T-helper 1 cell treated with Interleukin-12 subunit alpha and Interleukin-12 subunit beta and Interleukin-4 antibody, amounts not matched to agents 30 ng/mL and 1 ng/mL, for 36 hours (primary cell): Measurements from ENCODE around the gene ADAM12. TPM values are rescaled to one million over a fixed set of nuclear protein-coding genes. Genes with fewer than 3 reads are reported as not detected.
"Not testable (repeated sequence)": the region's sequence is repeated elsewhere in the genome, so short reads cannot be mapped to it uniquely, and the experiment has no call there.

Experiments used
- intact Hi-C: fragments of 100-400 bp; cut with micrococcal nuclease; formaldehyde crosslinking; loops from one replicate; pipeline ENCODE4 v1.15.1; 2024
- total RNA-seq: library from RNA; stranded (reverse); gene quantifications from 2 replicates; pipeline ENCODE4 v1.2.3, GENCODE V29; 2022

ADAM12 gene
- total RNA-seq, 1 donor from 2014 or later, result 0.07 TPM

DNA sequence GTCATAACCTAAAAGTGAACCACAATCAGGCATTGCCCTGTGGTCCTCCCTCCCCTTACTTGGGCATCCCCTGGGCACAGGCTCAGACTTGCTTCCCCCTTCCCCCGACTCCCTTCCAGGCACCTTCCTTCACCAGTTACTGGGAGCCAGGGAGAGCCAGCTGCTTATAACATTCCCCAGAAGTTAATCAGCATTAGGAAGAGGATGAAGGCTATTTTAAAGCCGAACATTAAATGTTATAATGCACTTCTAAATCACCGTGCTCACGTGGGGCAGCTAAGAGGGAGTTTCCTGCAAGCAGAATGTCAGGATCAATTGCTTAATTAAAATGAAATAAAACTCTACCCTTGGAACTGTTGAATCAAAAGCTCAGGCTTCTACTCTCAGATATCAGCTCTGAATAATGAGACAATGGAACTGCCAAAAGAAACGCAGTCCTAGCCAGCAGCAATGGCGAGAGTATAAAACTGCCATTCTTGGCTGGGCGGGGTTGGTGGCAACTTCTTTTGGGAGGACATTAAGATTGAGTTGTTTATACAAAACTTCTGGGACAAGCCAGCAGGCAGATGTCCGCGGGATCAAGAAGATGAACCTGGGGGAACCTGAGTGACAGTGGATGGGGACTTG, 322.4 kb downstream of the ADAM12 start:
- intact Hi-C loops, result no loop called here

DNA sequence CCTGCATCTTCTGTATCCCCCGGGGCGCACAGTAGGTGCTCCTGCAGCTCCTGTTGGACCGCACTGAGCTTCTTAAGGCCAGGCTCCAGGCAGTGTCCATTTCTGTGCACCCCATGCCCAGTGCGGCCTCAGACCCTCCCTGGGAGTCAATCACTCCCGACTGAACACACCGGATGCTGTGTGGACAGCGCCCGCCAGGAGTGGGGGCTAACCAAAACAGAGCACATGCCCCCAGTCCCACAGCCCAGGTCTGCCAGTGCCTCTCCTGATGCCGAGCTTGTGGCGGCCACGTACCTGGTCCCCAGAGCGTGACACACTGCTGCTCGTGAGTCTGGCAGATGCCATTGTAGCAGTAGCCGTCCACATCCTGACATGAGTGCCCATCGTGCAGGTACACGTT, 323.8 kb downstream of the ADAM12 start:
- intact Hi-C loops, result no loop called here

DNA sequence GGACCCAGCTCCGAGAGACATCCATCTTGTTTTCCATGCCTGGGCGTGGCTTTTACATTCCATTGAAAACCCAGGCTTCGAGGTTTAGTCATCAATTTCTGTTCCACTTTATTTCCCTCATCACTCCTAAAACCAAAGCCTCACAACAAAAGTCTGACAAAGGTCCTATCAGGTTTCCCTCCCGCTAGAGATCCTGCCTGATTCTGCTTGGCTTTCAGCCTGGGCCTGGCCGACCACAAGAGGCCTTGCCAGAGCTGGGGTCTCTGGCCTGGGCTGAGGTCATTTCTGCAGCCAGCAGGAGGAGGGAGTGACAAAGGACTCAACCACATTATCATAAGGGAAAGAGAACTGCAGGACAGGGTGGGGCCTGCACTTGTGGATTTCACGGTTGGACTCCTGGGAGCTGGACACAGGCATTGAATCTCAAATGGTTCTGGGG, 324.9 kb downstream of the ADAM12 start:
- intact Hi-C loops, result no loop called here

DNA sequence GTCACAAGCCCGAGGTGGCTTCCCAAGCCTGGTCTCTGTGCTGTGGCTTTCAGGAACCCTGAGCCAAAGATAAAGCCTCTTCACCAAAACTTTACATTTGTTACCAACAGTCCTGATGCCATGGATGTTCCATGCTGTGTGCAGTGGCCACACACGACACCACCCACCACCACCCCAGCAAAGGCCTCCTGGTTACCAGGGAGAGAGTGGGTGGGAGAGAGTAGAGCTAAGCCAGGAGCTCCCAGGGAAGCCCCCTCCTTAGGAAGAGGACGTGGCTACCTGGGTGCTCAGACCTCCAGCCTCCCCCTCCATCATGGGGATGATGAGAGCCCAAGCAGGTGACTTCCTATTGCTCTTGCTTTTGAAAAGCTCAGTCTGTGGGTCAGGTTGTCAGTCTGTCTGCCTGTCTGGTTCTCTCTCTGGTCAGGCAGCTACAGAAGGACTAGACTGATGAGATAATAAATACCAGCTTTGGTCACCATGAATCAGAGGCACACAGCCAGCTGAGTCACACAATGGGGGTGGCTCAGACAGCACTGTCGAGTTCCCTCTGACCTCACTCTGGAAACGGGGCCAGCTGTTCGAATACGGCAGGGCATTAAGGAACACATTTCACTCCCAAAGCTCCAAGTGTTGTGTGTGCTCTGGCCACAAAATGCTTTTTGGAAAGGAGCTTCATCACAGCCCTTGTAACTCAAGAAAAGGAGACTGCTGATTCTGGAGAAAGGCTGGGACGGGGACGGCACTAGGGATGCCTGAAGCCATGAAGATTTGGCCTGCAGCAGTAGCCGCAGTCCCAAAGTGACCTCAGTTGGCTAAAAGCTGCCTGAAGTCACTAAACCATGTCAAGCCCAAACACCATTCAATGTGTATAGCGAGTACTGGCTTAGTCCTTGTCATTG, 325.9 kb downstream of the ADAM12 start:
- intact Hi-C loops, result no loop called here

DNA sequence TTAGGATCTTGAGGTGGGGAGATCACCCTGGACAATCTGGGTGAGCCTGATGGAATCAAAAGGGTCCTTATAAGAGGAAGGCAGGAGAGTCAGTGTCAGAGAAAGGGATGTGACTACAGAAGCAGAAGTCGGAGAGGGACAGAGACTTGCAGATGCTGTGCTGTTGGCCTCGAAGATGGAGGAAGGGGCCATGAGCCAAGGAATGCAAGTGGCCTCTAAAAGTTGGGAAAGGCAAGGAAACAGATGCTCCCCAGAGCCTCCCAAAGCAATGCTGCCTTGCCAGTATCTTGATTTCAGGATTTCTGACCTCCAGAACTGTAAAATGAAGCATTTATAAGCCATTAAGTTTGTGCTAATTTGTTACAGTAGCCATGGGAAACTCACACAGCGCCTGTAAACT, 326.8 kb downstream of the ADAM12 start:
- intact Hi-C loops, result no loop called here

DNA sequence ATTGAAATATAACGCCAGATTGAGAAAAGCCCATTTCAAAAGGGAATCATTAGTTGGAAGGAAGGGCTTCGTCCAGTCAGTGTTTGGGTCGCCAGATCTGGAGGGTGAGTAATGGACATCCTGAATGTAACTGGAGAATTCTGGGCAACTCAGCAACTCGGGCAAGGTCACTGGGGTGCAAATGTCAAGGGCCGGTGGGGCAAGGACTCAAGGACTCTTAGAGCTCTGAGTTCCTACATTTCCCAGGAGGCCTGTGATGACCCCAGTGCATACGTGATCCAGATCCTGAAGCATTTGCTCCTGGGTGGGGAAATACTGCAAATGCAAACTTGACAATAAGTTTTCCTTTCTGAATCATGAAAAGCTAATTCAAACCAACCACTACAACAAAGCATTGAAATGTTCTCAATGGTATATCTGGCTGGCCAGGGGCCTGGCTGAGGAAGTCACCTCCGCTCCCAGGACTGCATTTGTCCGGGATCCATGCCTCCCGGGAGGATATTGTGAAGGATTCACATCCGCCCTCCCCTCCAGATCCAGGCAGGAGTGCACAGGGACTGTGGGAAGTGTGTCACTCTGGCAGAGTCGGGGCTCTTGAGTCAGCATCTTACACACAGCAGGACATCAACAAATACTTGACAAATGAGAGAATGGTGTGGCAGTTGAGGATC, 327.9 kb downstream of the ADAM12 start:
- intact Hi-C loops, result no loop called here

DNA sequence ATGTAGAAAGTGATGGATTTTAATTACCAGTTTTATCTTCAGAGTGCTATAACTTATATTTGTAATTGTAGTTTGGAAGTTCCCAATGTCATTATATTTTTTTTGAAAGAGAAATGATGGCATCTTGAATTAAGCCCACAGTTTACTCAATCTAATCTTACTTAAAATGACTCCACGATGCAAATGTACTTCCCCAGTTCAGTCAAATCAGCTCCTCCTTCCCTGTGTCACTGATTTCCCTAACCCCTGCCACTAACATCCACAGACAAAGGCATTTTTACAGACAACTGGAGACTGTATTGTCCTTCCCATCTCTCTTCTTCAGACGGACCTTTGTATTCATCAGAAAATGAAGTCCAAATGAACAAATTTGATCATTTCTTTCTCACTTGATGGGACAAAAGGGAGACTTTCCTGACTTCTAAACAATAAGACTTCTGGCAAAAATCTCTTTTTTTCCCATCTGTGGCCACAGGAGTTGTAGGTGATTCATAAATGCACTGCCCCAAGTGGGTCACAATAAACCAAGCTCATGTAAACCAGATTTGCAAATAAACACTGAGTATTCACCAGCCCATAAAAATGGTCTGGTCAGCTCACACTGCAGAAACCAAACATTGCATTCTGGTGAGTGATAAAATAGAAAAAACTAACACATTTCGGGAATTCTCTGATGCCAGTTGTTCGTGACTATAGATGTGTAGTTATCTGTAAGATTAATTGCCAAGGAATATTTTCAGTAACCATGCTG, 329.0 kb downstream of the ADAM12 start:
- intact Hi-C loops, result no loop called here

DNA sequence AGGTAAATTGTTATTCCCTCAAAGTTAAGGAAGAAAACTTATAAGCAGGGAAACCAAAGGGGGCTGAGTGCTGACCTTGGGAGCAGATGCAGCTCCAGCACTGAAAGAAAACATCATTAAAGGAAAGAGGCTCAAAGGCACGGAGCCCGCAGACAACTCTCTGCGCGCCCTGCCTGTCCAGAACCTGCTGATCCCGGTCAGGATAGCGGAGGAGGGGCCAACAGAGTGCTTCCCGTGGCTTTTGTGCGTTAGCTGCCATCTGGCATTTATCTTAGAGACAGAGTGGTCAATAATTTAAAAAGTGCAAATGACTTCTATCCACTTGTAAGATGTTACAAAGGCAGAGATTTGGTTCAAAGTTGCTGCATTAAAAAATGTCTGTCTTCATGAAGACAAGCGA, 329.8 kb downstream of the ADAM12 start:
- intact Hi-C loops, result no loop called here

DNA sequence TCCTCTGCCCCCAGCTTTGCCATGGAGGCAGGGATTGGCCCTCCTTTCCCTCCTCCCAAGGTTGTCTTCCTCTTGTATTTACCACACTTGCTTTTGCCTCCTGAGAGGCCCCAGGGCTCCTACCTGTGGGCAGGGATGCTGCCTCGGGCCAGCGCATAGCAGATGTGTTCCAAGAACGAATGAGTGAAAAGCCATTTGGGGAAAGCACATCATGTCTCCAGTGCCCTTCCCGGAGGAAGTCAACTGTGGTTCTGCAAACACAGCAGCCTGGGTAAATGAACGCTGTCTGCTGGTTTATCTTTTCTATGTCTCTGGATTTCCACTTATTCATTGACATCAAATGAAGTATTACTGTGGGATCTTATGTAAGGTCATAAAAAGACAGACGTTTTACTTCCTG, 330.2 kb downstream of the ADAM12 start:
- intact Hi-C loops, result no loop called here

DNA sequence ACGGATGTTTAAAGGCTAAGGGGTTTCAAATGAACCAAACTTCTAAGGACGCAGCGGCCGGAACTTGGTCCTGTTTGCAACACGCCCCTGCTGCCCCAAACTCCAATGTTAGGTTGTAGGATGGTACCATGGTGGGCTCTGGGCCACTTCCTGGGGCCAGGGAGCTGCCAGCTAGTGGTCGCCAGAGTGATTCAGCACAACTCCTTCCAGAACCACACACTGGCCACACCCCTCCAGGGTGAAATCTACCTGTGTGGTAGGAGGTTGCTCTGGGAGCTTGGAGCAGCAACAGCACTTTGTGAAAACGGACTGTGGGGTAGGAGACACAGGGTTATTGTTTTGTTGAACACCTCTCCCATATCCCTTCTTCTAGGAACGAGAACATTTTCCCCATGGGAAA, 330.8 kb downstream of the ADAM12 start:
- intact Hi-C loops, result no loop called here

DNA sequence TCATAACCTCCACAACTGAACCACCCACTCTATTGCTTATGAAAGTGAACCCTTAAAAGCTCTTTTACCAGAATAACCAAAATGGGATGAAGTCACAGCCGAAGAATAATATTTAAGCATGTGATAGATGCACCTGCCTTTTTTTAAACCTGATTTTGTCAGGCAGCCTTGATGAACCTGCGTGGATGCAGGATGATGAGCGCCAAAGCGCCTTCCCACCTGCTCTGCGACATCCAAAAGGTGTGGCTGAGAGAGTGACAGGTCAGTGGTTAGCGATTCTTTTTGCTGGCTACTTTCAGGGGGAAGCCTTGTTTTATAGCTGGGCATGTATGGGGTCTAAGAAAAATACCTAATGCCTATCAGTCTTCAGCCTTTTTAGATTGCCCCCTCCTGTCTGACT, 334.1 kb downstream of the ADAM12 start:
- intact Hi-C loops, result no loop called here

DNA sequence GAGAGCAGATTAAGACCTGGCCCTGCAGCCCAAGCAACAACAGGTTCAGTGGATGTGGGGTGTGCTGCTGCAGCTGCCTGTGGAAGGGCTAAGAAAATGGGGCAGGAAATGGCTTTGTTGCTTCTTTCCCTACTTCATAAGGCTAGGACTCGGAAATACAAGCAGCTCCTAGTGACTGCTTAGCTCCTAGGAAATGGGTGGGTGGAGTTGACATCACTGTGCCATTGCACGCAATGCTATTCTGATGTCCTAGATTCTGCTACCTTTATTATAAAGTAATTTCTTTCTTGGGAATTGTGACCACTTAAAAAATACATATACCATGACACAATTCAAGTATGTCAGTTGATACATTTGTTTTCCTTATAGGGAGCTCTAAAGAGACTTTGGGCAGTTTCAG, 336.1 kb downstream of the ADAM12 start:
- intact Hi-C loops, result no loop called here

DNA sequence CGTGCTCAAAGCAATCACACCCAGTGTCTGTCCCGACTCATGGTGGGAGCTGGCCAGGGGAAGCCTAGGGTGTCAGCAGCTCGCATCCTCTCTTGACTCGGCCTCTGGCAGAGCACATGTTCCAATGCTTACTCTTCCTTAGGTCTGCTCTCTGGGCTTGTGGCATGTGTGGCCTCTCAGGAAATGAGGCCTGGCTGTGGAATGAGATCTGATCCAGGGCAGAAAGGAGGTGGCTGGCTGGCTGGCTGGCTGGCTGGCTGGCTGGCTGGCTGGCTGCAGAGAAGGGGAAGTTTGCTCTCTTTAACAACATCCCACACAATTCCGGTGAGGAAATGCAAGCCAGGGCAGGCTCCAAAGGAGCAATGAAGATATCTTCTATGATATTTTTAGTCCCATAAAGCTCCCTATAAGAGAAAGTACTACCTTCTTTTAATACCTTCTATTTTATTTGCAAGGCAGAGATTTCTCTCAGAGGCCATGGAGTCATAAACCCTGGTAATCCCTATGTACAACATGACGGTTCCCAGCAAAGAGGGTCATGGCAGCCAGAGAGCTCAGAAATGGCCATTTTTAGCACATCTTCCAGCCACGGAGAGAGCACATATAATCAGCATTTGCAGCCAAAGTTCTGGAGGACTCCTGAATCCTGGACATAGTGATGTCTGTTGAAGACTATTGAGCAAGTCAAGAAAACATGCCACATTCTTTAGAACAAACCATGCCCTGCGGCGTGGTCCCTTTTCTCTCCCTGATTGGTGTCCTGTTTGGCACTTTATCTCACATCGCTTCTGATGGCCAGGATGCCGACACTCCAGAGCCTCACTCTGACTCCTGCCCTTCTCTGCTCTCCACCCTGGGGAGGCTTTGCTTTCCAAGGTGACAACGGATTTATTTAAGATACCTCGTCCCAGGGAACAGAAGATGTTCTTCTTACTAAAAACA, 338.2 kb downstream of the ADAM12 start:
- intact Hi-C loops, result no loop called here

DNA sequence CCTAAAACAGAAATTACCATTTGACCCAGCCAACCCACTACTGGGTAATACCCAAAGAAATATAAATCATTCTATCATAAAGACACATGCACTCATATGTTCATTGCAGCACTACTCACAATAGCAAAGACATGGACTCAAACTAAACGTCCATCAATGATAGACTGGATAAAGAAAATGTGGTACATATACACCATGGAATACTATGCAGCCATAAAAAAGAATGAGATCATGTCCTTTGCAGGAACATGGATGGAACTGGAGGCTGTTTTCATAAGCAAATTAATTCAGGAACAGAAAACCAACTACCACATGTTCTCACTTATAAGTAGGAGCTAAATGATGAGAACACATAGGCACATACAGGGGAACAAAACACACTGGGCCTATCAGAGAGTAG, 340.5 kb downstream of the ADAM12 start:
- intact Hi-C loops, result not testable (repeated sequence)

DNA sequence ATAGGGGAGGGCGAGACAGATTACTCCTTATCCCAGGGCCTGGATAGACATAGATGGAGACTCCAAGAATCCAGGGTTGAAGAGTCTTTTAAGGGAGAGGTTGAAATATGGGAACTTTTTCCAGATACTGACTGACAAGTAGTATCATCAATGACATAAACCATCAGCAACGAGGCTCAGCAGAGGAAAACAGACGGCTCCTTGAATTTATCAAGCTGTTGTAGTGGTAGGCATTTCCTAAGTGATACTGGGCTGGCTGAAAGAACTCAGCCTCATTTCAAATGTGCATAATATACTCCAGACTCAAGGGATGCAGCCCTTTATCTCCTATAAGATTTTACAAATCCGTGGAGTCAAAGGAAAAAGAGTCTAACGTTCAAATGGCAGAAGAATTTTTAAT, 341.4 kb downstream of the ADAM12 start:
- intact Hi-C loops, result no loop called here

DNA sequence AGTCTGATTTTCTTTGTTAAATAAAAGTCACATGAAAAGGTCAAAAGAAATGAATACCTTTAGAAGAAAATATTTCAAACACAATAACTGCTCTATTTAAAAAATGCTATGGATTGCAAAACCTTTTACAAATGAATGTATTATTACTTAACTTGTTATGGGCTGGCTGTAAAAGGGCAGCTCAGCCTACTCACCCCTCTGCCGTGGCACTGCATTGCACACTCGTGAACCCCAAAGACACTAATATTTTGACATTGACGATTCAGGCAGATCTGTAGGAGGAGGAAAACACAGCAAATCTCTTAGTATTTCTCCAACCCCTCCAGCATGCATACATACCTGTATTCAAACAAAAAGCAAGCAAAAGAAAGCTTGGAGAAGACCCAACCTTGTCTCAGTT, 342.4 kb downstream of the ADAM12 start:
- intact Hi-C loops, result no loop called here

DNA sequence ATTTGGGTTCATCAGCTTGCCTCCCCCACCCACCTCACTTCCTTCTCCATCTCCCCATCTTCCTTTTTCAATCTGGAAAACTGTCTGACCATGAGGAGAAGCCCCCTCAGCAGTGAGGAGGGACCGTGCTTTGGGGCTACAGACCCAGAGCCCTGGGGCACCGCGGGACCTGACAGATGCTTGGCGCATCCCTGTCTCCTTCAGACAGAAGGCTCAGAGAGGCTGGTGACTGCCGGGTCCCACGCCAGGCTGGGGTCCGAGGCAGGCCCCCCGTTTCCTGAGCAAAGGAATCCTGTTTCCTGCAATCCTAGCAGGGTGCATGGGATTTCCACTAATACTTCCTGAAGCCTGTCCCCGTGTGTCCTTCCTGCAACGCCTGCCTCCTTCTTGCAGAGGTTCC, 344.9 kb downstream of the ADAM12 start:
- intact Hi-C loops, result loop anchor here (5.0 kb wide), 3 partner anchors 221 to 1126 kb away; partner anchors contain the start of genes BCCIP, EDRF1 and UROS

DNA sequence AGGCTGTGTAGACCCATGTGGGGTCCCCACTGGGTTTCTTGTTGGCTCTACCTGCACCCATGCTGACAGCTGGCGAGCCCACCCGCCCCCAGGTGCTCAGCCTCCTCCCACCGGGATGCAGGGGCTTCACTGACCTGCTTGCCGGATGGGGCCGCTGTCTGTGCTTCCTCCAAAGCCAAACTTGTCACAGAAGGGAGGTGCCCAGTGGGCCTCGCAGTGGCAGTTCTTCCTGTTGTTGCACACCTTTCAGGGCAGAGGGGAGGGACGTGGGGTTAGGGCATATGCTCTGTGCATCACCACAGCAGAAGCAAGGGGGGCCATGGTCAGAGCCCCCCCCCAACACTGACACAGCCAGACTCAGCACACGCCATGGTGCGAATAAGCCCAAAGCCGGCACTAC, 345.4 kb downstream of the ADAM12 start:
- intact Hi-C loops, result loop anchor here (5.0 kb wide), 3 partner anchors 221 to 1126 kb away; partner anchors contain the start of genes BCCIP, EDRF1 and UROS

DNA sequence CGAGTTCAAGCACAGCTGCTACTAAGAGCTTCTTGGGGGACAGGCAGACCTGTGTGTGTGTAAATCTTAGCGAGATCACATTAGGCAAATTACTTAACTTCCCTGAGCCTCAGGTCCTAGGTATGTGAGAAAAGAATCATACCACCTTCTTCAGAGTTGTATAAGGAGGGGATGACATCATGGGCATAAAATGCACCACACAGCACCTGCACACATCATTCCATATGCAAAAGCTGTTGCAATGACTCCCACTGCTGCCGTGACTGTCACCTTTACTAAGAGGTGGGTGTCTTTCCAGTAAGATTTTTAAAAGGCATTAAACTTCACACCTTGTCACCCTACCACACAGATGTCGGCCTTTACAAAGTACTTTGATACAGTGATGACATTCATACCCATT, 345.9 kb downstream of the ADAM12 start:
- intact Hi-C loops, result loop anchor here (5.0 kb wide), 3 partner anchors 220 to 1125 kb away; partner anchors contain the start of genes BCCIP, EDRF1 and UROS

DNA sequence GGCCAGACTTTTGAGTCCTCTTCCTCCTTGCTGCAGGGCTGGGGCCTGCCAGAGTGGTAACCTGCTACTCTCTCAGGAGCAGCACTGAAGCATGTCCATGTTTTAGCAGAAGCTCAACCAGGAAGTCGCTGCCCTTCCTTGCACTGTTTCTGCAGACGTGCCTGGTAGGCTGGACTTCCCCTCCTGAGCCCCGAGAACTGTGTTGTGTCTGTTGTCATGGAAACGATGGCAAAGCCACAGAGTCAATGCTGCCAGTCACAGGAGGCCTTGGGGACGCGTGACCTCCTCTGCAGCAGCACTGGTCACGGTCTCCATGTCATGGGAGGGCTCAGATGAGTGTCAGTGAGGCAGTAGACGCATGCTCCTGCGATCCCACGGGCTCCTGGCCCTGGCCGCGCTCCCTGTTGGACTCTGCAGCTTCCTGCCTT, 346.5 kb downstream of the ADAM12 start:
- intact Hi-C loops, result loop anchor here (5.0 kb wide), 3 partner anchors 220 to 1125 kb away; partner anchors contain the start of genes BCCIP, EDRF1 and UROS
